Endothelial cell of umbilical vein (primary cell): ENCODE measurements around the gene PNKD. TPM values are rescaled to one million over a fixed set of nuclear protein-coding genes. Genes with fewer than 3 reads are reported as not detected.

Experiments used
- BruUV-seq: library from RNA; stranded (reverse); fragments of 400-500 nt; replicated peaks from 2 replicates; lab custom pipeline; 2021; lab: Mats Ljungman, UMichigan
- CTCF ChIA-PET: fragments of 300-600, 350-600 bp; sonication (Branson Sonifier 250); formaldehyde crosslinking; loops from one replicate; lab custom pipeline; 2021; ENCODE audit warnings: antibody characterized with exemption, inconsistent platforms; lab: Charles Lee
- POLR2A ChIA-PET: fragments of 300-600, 350-600 bp; sonication (Branson Sonifier 250); formaldehyde crosslinking; loops from one replicate; lab custom pipeline; 2021; ENCODE audit warnings: antibody characterized with exemption, inconsistent platforms; lab: Charles Lee
- DNase-seq: peaks from one replicate; pipeline ENCODE4 v3.0.0-alpha.2; 2011; ENCODE audit warnings: low read depth, low spot score
- FAIRE-seq: peaks from 2 replicates; lab custom pipeline; 2011; peaks lifted over from hg19 to GRCh38; lab: Jason Lieb, UNC
- H2AFZ ChIP-seq: 2 replicates; pipeline ENCODE4 v1.6.0; 2012; ENCODE audit warnings: low read depth, low read length, control low read depth, inconsistent platforms
- H3K27ac ChIP-seq: 2 replicates; pipeline ENCODE4 v1.5.1; 2011; ENCODE audit warnings: low read depth, mild to moderate bottlenecking, control low read depth, low read length, moderate library complexity; ENCODE audit not compliant: insufficient read depth
- H3K27me3 ChIP-seq, 2 experiments: 2 replicates each; pipeline versions ENCODE4 v1.6.0 to v1.6.1; 2011; ENCODE audit warnings: low read length in 2 of 2, mixed read lengths in 1 of 2; ENCODE audit not compliant: control insufficient read depth in 2 of 2, insufficient read depth in 2 of 2
- H3K36me3 ChIP-seq, 2 experiments: 2 replicates in 1 of 2; 3 replicates in 1 of 2; pipeline ENCODE4 v1.5.1; 2011; ENCODE audit warnings: low read length in 2 of 2, mild to moderate bottlenecking in 1 of 2, moderate library complexity in 1 of 2; ENCODE audit not compliant: control insufficient read depth in 2 of 2, insufficient read depth in 2 of 2; ENCODE audit errors: extremely low read depth in 1 of 2
- H3K4me1 ChIP-seq: 3 replicates; pipeline ENCODE4 v1.5.1; 2011; ENCODE audit warnings: mild to moderate bottlenecking, low read length; ENCODE audit not compliant: control insufficient read depth, insufficient read depth; ENCODE audit errors: extremely low read depth
- H3K4me2 ChIP-seq: 2 replicates; pipeline ENCODE4 v1.6.1; 2011; ENCODE audit warnings: low read length, control low read depth, mixed read lengths; ENCODE audit not compliant: insufficient read depth
- H3K4me3 ChIP-seq, 3 experiments: fragments of 200-600 bp in 1 of 3; sonication (generic), shearing (Covaris generic) in 1 of 3; replicated peaks in 1 of 3; 2 replicates each; pipeline ENCODE4 v1.5.1; 2011 to 2016; ENCODE audit warnings: control low read depth in 3 of 3, low read length in 3 of 3, mild to moderate bottlenecking in 2 of 3, inconsistent platforms in 1 of 3, low read depth in 1 of 3, moderate library complexity in 1 of 3; ENCODE audit not compliant: insufficient read depth in 1 of 3
- H3K79me2 ChIP-seq: 2 replicates; pipeline ENCODE4 v1.6.0; 2012; ENCODE audit warnings: low read length, inconsistent platforms; ENCODE audit not compliant: control insufficient read depth, insufficient read depth
- H3K9ac ChIP-seq: replicated peaks from 2 replicates; pipeline ENCODE3; 2011; ENCODE audit warnings: low read length, control low read depth; ENCODE audit not compliant: insufficient read depth; ENCODE audit errors: extremely low read depth
- H3K9me1 ChIP-seq: replicated peaks from 3 replicates; pipeline ENCODE4 v1.6.0; 2011; ENCODE audit warnings: mild to moderate bottlenecking, low read length; ENCODE audit not compliant: control insufficient read depth, insufficient read depth; ENCODE audit errors: extremely low read depth
- H3K9me3 ChIP-seq: replicated peaks from 2 replicates; pipeline ENCODE4 v1.5.1; 2012; ENCODE audit warnings: low read length, inconsistent platforms; ENCODE audit not compliant: control insufficient read depth, insufficient read depth
- H4K20me1 ChIP-seq: replicated peaks from 2 replicates; pipeline ENCODE3; 2011; ENCODE audit warnings: mild to moderate bottlenecking, low read length; ENCODE audit not compliant: control insufficient read depth, insufficient read depth; ENCODE audit errors: extremely low read depth
- EZH2 ChIP-seq: IDR thresholded peaks from 2 replicates; pipeline ENCODE4 v1.6.1; 2012; ENCODE audit warnings: borderline replicate concordance, low read depth, mild to moderate bottlenecking, moderate library complexity, low read length, inconsistent platforms; ENCODE audit not compliant: severe bottlenecking
- FOS ChIP-seq: IDR thresholded peaks from 2 replicates; pipeline ENCODE4 v1.6.1; 2011; ENCODE audit warnings: mild to moderate bottlenecking, low read length, moderate library complexity, borderline replicate concordance; ENCODE audit not compliant: insufficient read depth
- GATA2 ChIP-seq: IDR thresholded peaks from 2 replicates; pipeline ENCODE4 v1.7.0; 2011; ENCODE audit warnings: low read depth, mild to moderate bottlenecking, moderate library complexity, mixed read lengths, low read length; ENCODE audit not compliant: insufficient read length, insufficient read depth
- JUN ChIP-seq: IDR thresholded peaks from 2 replicates; pipeline ENCODE4 v1.6.1; 2011; ENCODE audit warnings: borderline replicate concordance, low read depth; ENCODE audit not compliant: insufficient read length, insufficient read depth
- MYC ChIP-seq: IDR thresholded peaks from one replicate; pipeline ENCODE4 v1.6.1; 2011; ENCODE audit warnings: mild to moderate bottlenecking, low read depth, low read length
- POLR2A ChIP-seq: IDR thresholded peaks from 2 replicates; pipeline ENCODE4 v1.6.1; 2012; ENCODE audit warnings: low read depth, mild to moderate bottlenecking, control low read depth, low read length
- POLR2AphosphoS5 ChIP-seq: IDR thresholded peaks from 2 replicates; pipeline ENCODE4 v1.6.1; 2012; ENCODE audit warnings: low read depth, mild to moderate bottlenecking, control low read depth, low read length, moderate library complexity; ENCODE audit not compliant: insufficient read depth
- dilution Hi-C: fragments of 300-500 bp; cut with MboI; formaldehyde crosslinking; loops from one replicate; pipeline ENCODE4 v1.15.0; 2019; ENCODE audit warnings: low sequenced_read_pairs; ENCODE audit not compliant: extremely low pct_ligation_motif_present
- intact Hi-C: fragments of 100-400 bp; cut with micrococcal nuclease; formaldehyde crosslinking; loops from one replicate; pipeline ENCODE4 v1.10.0; 2022
- polyA plus RNA-seq, 4 experiments: library from polyadenylated mRNA; depleted of rRNA in 3 of 4; stranded (reverse) in 3 of 4; unstranded in 1 of 4; fragments of >200 nt; gene quantifications; 2 replicates each; pipeline versions ENCODE4 v1.2.1 to v1.2.3, GENCODE V29; 2011 to 2012; ENCODE audit warnings: missing spikeins in 1 of 4
- total RNA-seq: library from RNA; stranded (reverse); gene quantifications from 2 replicates; pipeline ENCODE4 v1.2.3, GENCODE V29; 2021
- TF ChIP-seq, protein P1 (sequence below): IDR thresholded peaks from 2 replicates; pipeline ENCODE4 v1.6.1; 2011; ENCODE audit not compliant: insufficient read depth, insufficient read length
- TF ChIP-seq, protein P2 (sequence below), 2 donors: IDR thresholded peaks; 1 replicate in 1 of 2; 2 replicates in 1 of 2; pipeline ENCODE4 v1.5.1; 2011; ENCODE audit warnings: low read length in 2 of 2, mild to moderate bottlenecking in 2 of 2, moderate library complexity in 2 of 2, control low read depth in 1 of 2, inconsistent platforms in 1 of 2, low read depth in 1 of 2; ENCODE audit not compliant: insufficient read depth in 1 of 2; ENCODE audit errors: extremely low read depth in 1 of 2

PNKD gene
- total and polyA plus RNA-seq, 2 donors (not counting 3 experiments of a cell fraction or from before 2014, with no cell fraction given) = 56.1 to 88.3 TPM

DNA sequence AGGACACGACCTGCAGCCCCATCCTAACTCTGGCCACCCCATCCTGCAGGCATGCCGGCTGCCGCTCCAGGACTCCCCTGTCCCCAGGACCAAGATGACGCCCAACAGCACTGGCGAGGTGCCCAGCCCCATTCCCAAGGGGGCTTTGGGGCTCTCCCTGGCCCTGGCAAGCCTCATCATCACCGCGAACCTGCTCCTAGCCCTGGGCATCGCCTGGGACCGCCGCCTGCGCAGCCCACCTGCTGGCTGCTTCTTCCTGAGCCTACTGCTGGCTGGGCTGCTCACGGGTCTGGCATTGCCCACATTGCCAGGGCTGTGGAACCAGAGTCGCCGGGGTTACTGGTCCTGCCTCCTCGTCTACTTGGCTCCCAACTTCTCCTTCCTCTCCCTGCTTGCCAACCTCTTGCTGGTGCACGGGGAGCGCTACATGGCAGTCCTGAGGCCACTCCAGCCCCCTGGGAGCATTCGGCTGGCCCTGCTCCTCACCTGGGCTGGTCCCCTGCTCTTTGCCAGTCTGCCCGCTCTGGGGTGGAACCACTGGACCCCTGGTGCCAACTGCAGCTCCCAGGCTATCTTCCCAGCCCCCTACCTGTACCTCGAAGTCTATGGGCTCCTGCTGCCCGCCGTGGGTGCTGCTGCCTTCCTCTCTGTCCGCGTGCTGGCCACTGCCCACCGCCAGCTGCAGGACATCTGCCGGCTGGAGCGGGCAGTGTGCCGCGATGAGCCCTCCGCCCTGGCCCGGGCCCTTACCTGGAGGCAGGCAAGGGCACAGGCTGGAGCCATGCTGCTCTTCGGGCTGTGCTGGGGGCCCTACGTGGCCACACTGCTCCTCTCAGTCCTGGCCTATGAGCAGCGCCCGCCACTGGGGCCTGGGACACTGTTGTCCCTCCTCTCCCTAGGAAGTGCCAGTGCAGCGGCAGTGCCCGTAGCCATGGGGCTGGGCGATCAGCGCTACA lies 7.4 kb upstream of the PNKD start:
- Histone ChIP-seq H3K36me3 (peaks cover 0 to 37% of the 10 kb centered on the region in 2 experiments), H3K4me3 (no peak overlapping the region), H3K27me3 (no peaks in the 10 kb centered on the region), H2AFZ (no peak overlapping the region), H3K9me3 (no peaks in the 10 kb centered on the region), H3K9ac (no peak overlapping the region), H3K79me2 (no peaks in the 10 kb centered on the region), H3K27ac (no peak overlapping the region), H4K20me1 (no peaks in the 10 kb centered on the region), H3K9me1 (no peaks in the 10 kb centered on the region), H3K4me2 (no peak overlapping the region), H3K4me1 (peaks cover 14% of the 10 kb centered on the region)
- ChIA-PET POLR2A (no interaction called here), CTCF (no interaction called here)
- dilution Hi-C loops (no loop called here), intact Hi-C loops (no loop called here)
- TF ChIP-seq POLR2AphosphoS5 (no peak), FOS (no peak), EZH2 (no peak), MYC (no peak), POLR2A (no peak), JUN (no peak), GATA2 (no peak)
- TF ChIP-seq, protein P1, sequence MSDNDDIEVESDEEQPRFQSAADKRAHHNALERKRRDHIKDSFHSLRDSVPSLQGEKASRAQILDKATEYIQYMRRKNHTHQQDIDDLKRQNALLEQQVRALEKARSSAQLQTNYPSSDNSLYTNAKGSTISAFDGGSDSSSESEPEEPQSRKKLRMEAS = no peak
- TF ChIP-seq, protein P2, sequence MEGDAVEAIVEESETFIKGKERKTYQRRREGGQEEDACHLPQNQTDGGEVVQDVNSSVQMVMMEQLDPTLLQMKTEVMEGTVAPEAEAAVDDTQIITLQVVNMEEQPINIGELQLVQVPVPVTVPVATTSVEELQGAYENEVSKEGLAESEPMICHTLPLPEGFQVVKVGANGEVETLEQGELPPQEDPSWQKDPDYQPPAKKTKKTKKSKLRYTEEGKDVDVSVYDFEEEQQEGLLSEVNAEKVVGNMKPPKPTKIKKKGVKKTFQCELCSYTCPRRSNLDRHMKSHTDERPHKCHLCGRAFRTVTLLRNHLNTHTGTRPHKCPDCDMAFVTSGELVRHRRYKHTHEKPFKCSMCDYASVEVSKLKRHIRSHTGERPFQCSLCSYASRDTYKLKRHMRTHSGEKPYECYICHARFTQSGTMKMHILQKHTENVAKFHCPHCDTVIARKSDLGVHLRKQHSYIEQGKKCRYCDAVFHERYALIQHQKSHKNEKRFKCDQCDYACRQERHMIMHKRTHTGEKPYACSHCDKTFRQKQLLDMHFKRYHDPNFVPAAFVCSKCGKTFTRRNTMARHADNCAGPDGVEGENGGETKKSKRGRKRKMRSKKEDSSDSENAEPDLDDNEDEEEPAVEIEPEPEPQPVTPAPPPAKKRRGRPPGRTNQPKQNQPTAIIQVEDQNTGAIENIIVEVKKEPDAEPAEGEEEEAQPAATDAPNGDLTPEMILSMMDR (IDR thresholded peaks at IDR 0.05; ENCODE audit: extremely low read depth in 1 of 2, insufficient read depth in 1 of 2, low read depth in 1 of 2, low read length in 2 of 2) = no peak
- no TSS peak for BruUV-seq
- DNase-seq (no peak), FAIRE-seq (no peak)
